Measurements from ENCODE around the gene SHH.

DNA sequence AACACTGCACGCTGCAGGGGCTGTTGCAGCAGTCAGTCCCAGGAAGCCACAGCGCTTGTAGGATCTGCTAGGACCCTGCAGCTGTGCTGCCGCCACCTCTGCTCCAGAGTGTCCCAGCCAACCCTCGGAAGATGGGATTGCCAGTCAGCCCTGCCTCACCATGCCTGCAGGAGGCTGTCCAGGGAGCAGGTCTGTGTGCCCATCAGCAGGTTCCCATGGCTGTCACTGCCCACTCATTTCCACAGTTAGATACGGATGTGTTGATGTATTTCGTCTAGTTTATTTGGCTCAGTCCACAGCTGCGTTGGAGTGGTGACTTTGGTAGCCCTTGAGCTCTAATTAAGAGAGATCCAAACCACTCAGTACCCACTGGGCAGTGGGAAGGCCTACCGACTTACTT lies 35.7 kb downstream of the SHH start:
- TF ChIP-seq, protein P1, sequence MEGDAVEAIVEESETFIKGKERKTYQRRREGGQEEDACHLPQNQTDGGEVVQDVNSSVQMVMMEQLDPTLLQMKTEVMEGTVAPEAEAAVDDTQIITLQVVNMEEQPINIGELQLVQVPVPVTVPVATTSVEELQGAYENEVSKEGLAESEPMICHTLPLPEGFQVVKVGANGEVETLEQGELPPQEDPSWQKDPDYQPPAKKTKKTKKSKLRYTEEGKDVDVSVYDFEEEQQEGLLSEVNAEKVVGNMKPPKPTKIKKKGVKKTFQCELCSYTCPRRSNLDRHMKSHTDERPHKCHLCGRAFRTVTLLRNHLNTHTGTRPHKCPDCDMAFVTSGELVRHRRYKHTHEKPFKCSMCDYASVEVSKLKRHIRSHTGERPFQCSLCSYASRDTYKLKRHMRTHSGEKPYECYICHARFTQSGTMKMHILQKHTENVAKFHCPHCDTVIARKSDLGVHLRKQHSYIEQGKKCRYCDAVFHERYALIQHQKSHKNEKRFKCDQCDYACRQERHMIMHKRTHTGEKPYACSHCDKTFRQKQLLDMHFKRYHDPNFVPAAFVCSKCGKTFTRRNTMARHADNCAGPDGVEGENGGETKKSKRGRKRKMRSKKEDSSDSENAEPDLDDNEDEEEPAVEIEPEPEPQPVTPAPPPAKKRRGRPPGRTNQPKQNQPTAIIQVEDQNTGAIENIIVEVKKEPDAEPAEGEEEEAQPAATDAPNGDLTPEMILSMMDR (IDR thresholded peaks at IDR 0.05; ENCODE audit: low read length) = no peak
- no peak for TF ChIP-seq EZH2phosphoT487 (IDR thresholded peaks at IDR 0.05; ENCODE audit: low read length)

Data from MM.1S (cell line).